A673 (cell line): ENCODE results near the gene COPS9.

Experiments used
- CTCF ChIP-seq: fragments of 300-800, 200-600 bp; sonication (generic); conservative IDR thresholded peaks from 2 replicates; pipeline ENCODE4 v1.5.1; 2017; ENCODE audit warnings: low read depth, mild to moderate bottlenecking, antibody characterized with exemption, low read length, moderate library complexity, mixed read lengths
- EZH2 ChIP-seq: fragments of 200-600 bp; sonication (generic); IDR thresholded peaks from 2 replicates; pipeline ENCODE4 v1.6.1; 2017; ENCODE audit warnings: borderline replicate concordance, low read depth, mild to moderate bottlenecking, mixed read lengths, antibody characterized with exemption, low read length; ENCODE audit not compliant: poor library complexity, severe bottlenecking

- no peak for TF ChIP-seq CTCF
- no peak for TF ChIP-seq EZH2
These were observed 1.6 kb upstream of the COPS9 start for GRCh38 chr2:240137596-240138253.
